NCI-H146 (cell line): ENCODE results near the gene TBCD.

Source experiments
- DNase-seq: peaks from one replicate; lab custom pipeline; 2025; lab: John Stamatoyannopoulos, UW

Gene TBCD

DNA sequence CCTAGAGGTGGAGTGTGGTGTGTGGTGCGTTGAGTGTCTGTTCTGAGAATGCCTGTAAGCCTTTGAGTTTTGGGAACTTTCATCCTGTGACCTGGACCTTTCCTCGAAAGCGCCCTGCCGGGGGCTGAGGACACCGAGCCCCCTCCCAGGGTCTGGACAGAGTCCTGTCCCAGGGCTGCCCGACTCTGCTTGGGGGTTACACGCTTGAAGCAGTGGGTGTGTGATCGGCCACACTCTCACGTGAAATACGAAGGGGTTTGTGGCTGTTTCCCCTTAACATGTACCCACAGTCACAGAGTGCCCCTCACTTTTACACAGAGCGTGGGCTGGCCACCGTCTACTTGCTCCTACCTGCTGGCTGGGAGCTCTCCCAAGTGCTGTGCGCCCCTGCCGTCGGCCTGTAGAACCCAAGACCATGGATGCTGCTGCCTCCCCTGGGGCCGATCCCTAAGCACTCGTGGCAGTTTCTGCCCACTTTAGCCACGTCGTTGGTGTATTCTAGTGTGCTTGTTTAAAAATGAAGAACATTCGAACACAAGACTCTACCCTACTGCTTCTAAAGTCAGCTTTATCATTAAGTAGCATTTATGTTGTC, 81.1 kb downstream of the TBCD start:
- DNase-seq, result no peak

DNA sequence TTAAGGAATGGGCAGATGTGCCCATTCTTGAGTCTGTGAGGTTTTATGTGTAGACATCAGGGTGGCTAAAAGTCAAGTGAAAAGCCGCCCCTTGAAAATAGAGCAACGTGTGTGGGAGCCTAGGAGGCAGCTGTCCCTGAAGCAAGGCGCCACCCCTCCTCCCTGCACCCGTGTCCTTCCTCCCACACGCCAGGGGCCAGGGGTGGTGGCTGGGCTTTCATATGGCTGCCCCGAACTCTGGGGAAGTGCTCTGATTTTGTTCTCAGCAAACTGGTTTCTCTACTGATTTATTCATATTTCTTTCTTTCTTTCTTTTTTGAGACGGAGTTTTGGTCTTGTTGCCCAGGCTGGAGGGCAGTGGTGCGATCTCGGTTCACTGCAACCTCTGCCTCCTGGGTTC, 83.3 kb downstream of the TBCD start:
- DNase-seq, result no peak

- DNase-seq, result no peak
Observed at GRCh38 chr17:82835766-82836512, 84.1 kb downstream of the TBCD start.

DNA sequence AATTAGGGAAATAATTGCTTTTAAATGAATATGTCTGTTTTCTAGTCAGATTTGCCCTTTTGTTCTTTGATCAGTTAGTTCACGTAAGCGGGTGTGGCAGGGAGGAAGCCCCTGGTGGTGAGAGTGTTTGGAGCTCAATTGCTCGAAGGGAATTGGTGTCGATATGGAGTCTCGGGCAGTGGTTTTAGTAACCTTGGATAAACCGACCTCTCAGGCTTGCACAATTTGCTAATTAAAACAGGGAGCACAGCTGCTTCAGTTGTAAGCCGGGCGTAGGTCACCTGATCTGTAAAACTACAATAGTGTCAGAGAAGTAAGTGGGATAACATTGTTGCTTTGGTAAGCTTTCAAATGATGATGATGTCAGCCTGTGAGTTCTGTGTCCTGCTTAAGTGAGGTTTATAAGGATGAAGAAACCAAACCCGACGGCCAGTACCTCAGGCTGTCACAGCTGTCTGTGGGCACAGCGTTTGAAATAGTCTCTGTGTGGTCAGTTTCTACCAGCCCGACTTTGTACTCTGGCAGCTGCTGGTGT, 85.0 kb downstream of the TBCD start:
- peak; percentile 11 for DNase-seq

DNA sequence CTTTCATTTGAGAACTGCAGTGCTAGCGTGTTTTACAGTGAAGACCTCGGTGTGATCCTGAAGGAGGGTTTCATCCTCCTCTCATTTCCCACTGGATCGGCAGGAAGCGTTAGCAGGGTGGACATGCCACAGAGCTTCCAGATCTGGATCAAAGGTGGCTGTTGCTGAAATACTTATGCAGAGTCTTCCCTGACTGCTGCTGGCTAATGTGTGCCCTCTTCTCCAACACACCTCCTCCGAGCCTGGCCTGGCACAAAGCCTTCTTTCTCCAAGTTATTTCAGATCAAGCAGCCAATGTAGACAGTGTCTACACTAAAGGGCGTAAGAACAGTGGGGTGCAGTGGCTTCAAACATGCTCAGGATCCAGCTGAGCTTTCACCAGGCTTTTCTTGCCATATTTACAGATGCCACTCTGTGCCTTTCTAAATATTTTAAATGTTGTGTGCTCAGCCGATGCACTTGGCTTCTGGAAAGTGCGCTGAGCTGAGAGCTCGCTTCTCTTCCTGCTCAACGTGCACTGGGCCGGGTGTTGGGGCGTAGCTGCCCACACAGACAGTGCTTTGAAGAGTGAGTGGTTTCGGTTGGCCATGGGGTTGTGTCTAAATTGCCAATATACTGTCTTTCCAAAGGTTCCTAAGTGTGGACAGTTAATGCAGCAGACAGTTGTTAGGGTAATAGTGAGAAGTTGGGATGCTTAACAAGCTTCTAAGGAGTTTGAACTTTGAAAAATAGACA, 85.9 kb downstream of the TBCD start:
- DNase-seq, result no peak

DNA sequence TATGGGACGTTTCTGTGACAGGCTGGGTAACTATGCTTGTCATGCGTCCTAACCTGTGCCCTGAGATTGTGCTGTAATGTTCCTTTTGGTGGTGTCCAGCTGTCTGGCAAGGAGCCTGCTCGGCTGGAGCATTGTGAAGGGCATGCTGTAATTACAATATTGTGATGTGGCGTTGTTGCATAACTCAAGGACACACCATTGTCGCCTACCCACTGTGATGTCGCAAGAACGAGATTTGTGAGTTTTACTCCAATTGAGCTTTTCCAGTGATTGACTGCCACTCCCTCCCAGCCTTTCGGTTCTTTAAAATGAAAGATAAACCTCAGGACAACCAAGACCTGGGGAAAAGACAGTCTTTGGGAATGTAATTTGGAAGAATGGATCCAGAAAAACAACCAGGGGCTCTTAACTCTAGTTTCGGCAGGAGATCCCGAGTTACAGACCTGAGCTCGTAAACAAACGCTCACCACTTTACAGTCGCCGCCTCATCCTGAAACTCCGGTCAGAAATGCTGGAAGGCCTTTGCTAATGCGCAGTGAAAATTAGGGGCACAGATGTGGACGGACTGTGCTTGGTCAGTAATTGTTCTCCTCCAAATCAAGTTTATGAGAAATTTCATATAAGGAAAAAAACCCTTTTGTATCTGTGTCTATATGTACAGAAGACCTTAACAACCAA, 86.7 kb downstream of the TBCD start:
- DNase-seq, result no peak

DNA sequence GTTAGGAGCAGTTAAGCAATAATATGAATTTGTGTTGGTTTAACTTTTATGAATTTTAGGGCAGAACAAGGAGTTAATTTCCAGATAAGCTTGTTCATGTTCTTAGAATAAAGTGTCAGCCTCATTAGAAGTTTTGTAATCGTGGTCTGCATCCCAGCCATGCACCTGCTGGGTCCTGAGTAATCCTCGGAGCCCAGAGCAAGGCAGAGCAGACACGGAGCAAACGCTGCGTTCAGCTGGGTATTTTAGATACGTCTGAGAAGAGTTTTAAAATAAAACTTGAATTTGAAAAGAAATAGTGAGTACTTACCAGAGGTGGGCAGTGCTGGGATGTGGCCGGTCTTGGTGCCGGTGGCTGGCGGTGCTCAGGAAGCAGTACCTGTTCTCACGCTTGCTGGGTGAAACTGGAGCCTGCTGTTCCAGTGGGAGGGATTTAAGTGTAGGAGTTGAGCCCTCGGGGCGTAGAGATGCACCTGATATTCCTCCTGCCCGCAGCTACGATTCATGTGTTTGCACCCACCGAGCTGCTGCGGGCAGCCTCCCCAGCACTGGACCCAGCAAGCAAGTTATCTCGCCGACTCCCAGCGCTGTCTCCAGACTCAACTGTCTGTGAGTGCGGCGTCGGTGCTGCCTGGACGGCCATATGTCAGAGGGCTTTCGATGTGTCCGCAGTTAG, 87.9 kb downstream of the TBCD start, which contains the start of gene ZNF750:
ZNF750 (minus strand) TSS at position 406 of the 676 bp plus-strand sequence. CDS start 7,568 bp downstream, outside the sequence.
- DNase-seq, result peak; percentile 10

- no peak for DNase-seq
Observed at GRCh38 chr17:82840431-82840831, 88.6 kb downstream of the TBCD start.

- no peak for DNase-seq
Observed at GRCh38 chr17:82841921-82842596, 90.2 kb downstream of the TBCD start.

- DNase-seq, result no peak
Observed at GRCh38 chr17:82843904-82844680, 92.2 kb downstream of the TBCD start.

DNA sequence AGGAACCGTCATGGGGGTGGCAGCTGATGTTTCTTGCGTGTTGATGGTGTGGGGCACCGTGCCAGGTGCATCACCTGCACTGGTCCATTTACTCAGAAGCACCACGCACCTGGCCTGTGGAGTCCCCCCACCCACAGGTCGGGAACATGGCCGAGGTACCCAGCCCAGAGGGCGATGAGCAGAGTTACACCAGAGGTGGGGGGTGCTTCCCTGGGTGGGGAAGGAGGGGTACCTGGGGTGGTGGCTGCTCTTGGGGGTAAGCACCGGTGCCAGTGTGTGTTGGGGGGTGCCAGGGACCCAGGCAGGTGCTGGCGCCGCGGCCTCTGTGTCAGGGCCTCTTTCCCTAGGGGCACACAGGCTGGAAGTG, 92.9 kb downstream of the TBCD start:
- DNase-seq, result peak; percentile 13

DNA sequence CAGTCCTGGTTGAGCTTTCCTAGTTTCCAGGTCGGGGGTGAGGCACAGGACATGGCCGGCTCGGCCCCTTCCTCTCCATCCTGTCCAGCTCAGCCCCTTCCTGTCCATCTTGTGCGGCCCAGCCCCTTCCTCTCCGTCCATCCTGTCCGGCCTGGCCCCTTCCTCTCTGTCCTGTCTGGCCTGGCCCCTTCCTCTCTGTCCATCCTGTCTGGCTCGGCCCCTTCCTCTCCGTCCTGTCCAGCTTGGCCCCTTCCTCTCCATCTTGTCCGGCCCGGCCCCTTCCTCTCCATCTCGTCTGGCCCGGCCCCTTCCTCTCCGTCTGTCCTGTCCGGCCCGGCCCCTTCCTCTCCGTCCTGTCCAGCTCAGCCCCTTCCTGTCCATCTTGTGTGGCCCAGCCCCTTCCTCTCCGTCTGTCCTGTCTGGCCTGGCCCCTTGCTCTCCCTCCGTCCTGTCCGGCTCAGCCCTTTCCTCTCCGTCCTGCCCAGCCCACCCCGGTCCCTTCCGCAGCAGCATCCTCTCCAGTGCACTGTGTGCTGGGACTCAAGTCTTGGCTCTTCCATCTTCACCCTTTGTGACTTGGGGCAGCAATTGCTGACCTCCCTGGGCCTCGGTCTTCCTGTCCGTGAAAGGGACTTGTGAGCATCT, 93.4 kb downstream of the TBCD start:
- DNase-seq, result no peak

- no peak for DNase-seq
Observed at GRCh38 chr17:82846061-82846691, 94.3 kb downstream of the TBCD start.

DNA sequence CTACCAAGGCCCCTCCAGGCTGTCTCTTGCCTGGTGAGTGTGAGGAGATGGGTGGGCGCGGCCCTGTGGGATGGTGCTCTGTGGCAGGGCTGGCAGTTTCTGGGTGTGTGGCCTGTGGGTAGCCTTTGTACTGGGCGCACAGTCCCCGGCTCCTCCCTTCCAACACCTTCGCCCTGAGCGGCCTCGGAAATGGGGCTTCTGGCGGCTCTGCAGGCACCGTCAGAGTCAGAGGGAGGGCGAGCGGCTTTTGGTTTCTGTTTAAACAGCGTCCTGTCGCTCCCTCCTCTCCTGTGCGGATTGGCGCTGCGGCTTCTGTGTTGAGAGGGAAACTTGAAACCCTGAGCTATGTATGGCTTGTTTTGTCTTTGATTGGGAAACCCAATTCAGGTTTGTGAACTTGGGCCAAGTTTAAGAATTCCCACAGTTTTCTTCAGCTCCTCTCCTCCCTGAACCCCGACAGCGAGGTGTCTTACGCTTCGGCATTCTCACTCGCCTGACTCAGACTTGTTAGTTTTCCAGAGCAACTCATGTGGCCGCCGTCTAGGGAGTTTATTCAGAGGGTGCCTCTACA, 96.2 kb downstream of the TBCD start:
- no peak for DNase-seq

GRCh38 chr17:82849076-82849945, 97.4 kb downstream of the TBCD start:
- no peak for DNase-seq

DNA sequence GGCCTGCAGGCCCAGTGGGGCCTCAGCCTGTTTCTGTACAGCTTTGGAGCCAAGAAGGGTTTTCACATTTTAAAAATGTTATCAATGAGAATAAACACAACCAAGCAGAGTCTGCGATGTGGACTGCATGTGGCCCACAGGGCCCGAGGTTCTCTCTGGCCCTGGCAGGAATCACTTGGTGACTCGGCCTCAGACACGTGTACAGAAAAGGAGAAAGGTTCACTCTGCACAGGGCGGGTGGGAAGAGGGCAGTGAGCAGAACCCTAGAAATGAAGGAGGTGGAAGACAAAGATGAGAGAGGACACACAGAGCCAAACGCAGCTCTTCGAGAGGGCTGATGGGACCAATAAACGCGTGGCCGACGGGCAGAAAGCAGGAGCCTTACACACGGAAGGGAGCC, 99.5 kb downstream of the TBCD start:
- no peak for DNase-seq

GRCh38 chr17:82854226-82854625, 102.4 kb downstream of the TBCD start:
- DNase-seq, result no peak

- no peak for DNase-seq
Observed at GRCh38 chr17:82856361-82856760, 104.5 kb downstream of the TBCD start.
